ENCODE measurements around the gene STK36. TPM values are rescaled to one million over a fixed set of nuclear protein-coding genes. Genes with fewer than 3 reads are reported as not detected.

The STK36 gene, protein sequence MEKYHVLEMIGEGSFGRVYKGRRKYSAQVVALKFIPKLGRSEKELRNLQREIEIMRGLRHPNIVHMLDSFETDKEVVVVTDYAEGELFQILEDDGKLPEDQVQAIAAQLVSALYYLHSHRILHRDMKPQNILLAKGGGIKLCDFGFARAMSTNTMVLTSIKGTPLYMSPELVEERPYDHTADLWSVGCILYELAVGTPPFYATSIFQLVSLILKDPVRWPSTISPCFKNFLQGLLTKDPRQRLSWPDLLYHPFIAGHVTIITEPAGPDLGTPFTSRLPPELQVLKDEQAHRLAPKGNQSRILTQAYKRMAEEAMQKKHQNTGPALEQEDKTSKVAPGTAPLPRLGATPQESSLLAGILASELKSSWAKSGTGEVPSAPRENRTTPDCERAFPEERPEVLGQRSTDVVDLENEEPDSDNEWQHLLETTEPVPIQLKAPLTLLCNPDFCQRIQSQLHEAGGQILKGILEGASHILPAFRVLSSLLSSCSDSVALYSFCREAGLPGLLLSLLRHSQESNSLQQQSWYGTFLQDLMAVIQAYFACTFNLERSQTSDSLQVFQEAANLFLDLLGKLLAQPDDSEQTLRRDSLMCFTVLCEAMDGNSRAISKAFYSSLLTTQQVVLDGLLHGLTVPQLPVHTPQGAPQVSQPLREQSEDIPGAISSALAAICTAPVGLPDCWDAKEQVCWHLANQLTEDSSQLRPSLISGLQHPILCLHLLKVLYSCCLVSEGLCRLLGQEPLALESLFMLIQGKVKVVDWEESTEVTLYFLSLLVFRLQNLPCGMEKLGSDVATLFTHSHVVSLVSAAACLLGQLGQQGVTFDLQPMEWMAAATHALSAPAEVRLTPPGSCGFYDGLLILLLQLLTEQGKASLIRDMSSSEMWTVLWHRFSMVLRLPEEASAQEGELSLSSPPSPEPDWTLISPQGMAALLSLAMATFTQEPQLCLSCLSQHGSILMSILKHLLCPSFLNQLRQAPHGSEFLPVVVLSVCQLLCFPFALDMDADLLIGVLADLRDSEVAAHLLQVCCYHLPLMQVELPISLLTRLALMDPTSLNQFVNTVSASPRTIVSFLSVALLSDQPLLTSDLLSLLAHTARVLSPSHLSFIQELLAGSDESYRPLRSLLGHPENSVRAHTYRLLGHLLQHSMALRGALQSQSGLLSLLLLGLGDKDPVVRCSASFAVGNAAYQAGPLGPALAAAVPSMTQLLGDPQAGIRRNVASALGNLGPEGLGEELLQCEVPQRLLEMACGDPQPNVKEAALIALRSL (N-terminal part only)
- total RNA-seq = 10 to 100 TPM; 24.6 to 48.5 (median 35.1) TPM
- long read RNA-seq, donor 1, full-length matches to known transcripts = 2 of 21 reads
- long read RNA-seq, donor 1, partial matches to known transcripts = 6 of 21 reads
- long read RNA-seq, donor 1, other reads (novel, unspliced or antisense) = 13 of 21 reads
- long read RNA-seq, donor 2, partial matches to known transcripts = 1 of 1 reads
- long read RNA-seq, donor 2, other reads (novel, unspliced or antisense) = 0 of 1 reads

DNA sequence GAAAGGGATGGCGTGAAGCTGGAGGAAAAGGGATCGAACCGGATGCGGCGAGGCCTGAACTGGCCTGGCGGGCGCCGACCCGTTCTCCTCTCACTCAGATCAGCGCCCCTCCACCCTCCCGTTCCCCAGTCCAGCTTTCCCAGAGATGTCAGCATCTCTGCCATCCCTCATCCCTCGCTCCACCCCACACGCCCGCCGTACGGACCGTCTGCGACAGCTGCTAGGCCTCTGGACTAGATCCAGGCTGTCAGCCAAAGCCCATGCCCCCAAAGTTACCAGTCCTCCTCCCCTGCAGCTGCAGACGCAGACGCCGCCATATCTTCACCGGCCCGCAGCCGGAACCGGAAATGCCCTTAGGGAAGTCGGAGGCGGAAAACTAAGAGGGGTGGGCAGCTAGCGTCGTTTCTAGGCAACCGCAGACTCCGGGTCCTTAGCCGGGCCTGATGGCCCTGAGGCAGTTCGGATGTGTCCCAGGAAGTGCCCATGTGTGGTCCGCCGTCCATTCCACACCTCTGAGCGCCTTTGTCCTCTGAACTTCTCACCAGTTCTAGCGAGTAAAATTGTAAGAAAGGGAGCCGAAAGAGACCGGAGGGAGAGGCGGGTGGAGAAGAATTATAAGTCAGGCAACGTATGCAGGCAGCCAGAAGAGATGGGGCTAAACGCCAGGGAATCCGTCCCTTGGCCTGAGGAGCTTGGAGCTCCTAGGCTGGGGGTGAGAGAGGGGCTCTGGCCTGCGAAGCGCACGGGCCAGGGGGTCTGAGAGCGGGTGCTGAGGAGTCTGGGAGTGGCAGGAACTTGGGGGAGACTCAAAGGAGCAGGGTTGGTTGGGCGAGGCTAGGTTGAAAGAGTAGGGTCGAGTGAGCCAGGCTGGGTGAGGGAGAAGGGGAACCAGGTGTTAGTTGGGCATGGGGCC, at the start of gene STK36, which contains the start of gene RNF25:
TSS of gene STK36 (plus strand) at position 433 of the 913 bp plus-strand sequence. CDS start 744 bp downstream, outside the sequence.
TSS of gene RNF25 (minus strand) at position 349 of the 913 bp plus-strand sequence. CDS start at position 317, 32 bp downstream.
- Histone ChIP-seq H3K4me3 (peak within 1 kb of the TSS; percentile 63), H3K9me3 (no peaks in the 10 kb centered on the region), H3K4me1 (ENCODE audit: low read depth) (peaks cover 8% of the 10 kb centered on the region), H3K36me3 (ENCODE audit: low read depth) (no peaks in the 10 kb centered on the region)
- DNase-seq (peak; percentile 83 to 90 (median 85)), ATAC-seq (peak; percentile 98)
- intact Hi-C loops (cut with DNase I, micrococcal nuclease) = no loop called here
- TF ChIP-seq, protein P1, sequence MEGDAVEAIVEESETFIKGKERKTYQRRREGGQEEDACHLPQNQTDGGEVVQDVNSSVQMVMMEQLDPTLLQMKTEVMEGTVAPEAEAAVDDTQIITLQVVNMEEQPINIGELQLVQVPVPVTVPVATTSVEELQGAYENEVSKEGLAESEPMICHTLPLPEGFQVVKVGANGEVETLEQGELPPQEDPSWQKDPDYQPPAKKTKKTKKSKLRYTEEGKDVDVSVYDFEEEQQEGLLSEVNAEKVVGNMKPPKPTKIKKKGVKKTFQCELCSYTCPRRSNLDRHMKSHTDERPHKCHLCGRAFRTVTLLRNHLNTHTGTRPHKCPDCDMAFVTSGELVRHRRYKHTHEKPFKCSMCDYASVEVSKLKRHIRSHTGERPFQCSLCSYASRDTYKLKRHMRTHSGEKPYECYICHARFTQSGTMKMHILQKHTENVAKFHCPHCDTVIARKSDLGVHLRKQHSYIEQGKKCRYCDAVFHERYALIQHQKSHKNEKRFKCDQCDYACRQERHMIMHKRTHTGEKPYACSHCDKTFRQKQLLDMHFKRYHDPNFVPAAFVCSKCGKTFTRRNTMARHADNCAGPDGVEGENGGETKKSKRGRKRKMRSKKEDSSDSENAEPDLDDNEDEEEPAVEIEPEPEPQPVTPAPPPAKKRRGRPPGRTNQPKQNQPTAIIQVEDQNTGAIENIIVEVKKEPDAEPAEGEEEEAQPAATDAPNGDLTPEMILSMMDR (IDR thresholded peaks at IDR 0.05) = no peak

DNA sequence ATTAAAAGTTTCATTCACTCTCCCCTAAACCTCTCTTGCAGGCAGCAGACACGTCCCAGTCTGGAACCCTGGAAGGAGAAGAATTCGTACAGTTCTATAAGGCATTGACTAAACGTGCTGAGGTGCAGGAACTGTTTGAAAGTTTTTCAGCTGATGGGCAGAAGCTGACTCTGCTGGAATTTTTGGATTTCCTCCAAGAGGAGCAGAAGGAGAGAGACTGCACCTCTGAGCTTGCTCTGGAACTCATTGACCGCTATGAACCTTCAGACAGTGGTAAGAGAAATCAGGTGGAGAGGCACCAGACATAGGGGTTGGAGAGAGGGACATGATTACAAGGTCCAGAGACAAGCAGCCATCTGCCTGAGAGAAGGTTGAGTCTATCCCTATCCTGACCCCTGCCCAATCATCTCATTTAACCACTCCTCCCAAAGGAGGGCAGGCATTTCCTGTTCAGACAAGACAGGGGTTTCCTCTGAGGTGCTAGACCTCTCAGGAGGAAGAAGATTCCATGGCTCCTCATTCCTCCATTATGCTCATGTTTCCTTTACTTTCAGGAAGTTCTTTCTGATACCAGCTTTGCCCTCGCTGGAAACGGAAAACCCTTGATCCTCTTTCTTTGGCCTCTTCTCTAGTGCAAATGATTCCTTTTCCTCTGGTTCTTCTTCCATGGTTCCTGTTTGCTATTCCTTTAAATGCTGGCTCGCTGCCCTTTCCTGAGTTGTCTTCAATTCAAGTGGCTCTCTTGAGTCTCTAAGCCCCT, 49.1 kb upstream of the STK36 start:
- no peak for ATAC-seq
- H3K4me1 ChIP-seq (ENCODE audit: low read depth) = no peaks in the 10 kb centered on the region
- TF ChIP-seq, protein P1 (IDR thresholded peaks at IDR 0.05) = no peak

DNA sequence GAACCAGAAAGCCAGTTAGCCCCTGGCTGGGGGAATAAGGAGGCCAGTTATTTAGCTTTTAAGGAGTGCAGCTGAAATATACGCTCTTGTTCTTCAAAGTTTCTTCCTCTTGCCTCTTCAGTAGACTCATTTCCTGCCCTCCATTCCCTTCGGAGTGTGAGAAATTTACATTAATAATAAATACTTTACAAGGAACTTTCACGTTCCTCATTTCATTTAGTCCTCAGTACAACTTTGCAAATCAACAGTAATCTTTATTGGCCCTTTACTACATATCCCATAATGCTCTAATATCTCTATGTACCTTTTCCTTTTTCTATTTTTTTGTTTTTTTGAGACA, 48.5 kb upstream of the STK36 start:
- TF ChIP-seq, protein P1 (IDR thresholded peaks at IDR 0.05) = no peak
- ATAC-seq = no peak
- Histone ChIP-seq H3K9me3 (no peaks in the 10 kb centered on the region), H3K4me3 (no peak overlapping the region), H3K36me3 (ENCODE audit: low read depth) (no peaks in the 10 kb centered on the region), H3K4me1 (ENCODE audit: low read depth) (no peaks in the 10 kb centered on the region)
- DNase-seq = no peak
- intact Hi-C loops (cut with DNase I, micrococcal nuclease) = no loop called here

More for the DNA sequence above, 49.1 kb upstream of the STK36 start:
- Histone ChIP-seq H3K4me3 (no peak overlapping the region), H3K9me3 (no peaks in the 10 kb centered on the region), H3K36me3 (ENCODE audit: low read depth) (no peaks in the 10 kb centered on the region)
- DNase-seq = no peak
- intact Hi-C loops (cut with DNase I, micrococcal nuclease) = no loop called here

DNA sequence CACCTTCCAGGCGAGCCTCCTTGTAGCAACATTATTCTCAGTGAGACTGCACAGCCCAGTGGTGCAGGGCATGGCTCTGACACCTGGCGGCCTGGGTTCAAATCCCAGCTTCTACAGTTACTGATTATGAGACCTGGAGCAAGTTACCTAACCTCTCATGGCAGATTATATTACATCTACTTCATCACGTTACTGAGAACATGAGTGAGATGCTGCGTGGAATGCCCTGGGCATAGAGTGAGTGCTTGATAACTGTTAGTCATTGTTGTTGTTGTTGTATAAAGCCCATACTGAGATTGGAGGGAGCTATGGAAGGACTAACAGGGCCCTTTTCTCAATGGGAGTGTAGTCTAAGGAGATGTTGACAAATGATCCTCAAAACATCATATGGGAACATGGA, 45.5 kb upstream of the STK36 start:
- H3K4me3 ChIP-seq = no peak overlapping the region
- ATAC-seq = no peak
- H3K9me3 ChIP-seq = no peaks in the 10 kb centered on the region
- TF ChIP-seq, protein P1 (IDR thresholded peaks at IDR 0.05) = no peak
- H3K4me1 ChIP-seq (ENCODE audit: low read depth) = no peaks in the 10 kb centered on the region
- DNase-seq = no peak
- no peaks in the 10 kb centered on the region for H3K36me3 ChIP-seq (ENCODE audit: low read depth)
- intact Hi-C loops (cut with DNase I, micrococcal nuclease) = no loop called here

Data from mucosa of descending colon (tissue), 3 donors.